ENCODE measurements around the gene TSHZ2. TPM values are rescaled to one million over a fixed set of nuclear protein-coding genes. Genes with fewer than 3 reads are reported as not detected.
"Not testable (repeated sequence)": the region's sequence is repeated elsewhere in the genome, so short reads cannot be mapped to it uniquely, and the experiment has no call there.

The TSHZ2 gene
- total and polyA plus RNA-seq, 2 of the 4 experiments (the other 2 are of a cell fraction), result under 0.01 to 0.02 TPM

DNA sequence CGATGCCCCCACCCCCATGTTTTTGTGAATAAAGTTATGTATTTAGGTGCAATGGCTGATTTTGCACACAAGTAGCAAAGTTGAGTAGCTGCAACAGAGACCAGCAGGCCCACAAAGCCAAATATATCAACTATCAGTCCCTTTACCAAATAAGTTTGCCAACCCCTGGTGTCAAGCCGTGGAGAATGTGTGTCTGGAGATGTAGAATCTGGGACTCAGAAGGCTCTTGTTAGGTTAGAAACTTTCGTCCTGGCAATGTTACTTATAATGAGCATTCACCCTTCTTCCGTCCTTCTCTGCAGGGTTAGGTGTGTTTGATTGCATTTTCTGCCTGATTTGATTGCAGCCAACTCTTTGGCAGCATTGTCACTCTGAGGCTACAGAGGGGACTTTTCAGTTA is 563.7 kb downstream of the TSHZ2 start:
- Histone ChIP-seq H3K9me3 (ENCODE audit: control insufficient read depth, insufficient read depth, low read length) (no peaks in the 10 kb centered on the region), H3K56ac (ENCODE audit: extremely low read depth, insufficient read depth, low read length) (no peak overlapping the region), H3K27me3 (ENCODE audit: control insufficient read depth, insufficient read depth, low read length) (peaks cover 2% of the 10 kb centered on the region), H2BK15ac (ENCODE audit: low read depth, low read length) (no peak overlapping the region), H2AFZ (replicated peaks; ENCODE audit: low read length, poor library complexity) (no peak overlapping the region), H3K14ac (replicated peaks; ENCODE audit: low read depth, low read length) (no peak overlapping the region), H2BK20ac (ENCODE audit: low read depth, low read length) (no peak overlapping the region), H2BK5ac (ENCODE audit: low read depth, low read length, poor library complexity, severe bottlenecking) (no peak overlapping the region), H3K27ac (ENCODE audit: insufficient read depth, low read length) (no peak overlapping the region), H3K23ac (ENCODE audit: low read depth, low read length) (no peak overlapping the region), H4K8ac (ENCODE audit: low read depth in 2 of 2, low read length in 2 of 2) (no peak overlapping the region), H2BK120ac (ENCODE audit: low read depth, low read length) (no peak overlapping the region), H2AK9ac (replicated peaks; ENCODE audit: low read depth, low read length, poor library complexity) (no peak overlapping the region), H3K4me2 (ENCODE audit: low read depth, low read length) (no peak overlapping the region), H2AK5ac (ENCODE audit: low read depth, low read length) (no peak overlapping the region), H3K36me3 (ENCODE audit: control insufficient read depth, insufficient read depth, low read length) (no peaks in the 10 kb centered on the region), H3K9ac (ENCODE audit: low read depth, low read length) (no peak overlapping the region), H4K20me1 (ENCODE audit: insufficient read depth, low read length) (no peaks in the 10 kb centered on the region), H3K79me1 (ENCODE audit: low read depth in 1 of 2, low read length in 2 of 2) (no peaks in the 10 kb centered on the region), H4K5ac (ENCODE audit: low read depth, low read length) (no peak overlapping the region), H3K4me3 (ENCODE audit: insufficient read depth, low read depth, low read length) (no peak overlapping the region), H3K4me1 (ENCODE audit: control insufficient read depth, insufficient read depth, low read length) (no peaks in the 10 kb centered on the region), H3K4ac (ENCODE audit: low read depth, low read length) (no peak overlapping the region), H4K91ac (ENCODE audit: insufficient read depth, low read depth, low read length) (no peak overlapping the region), H3K9me1 (ENCODE audit: insufficient read depth, low read length) (no peaks in the 10 kb centered on the region), H3K18ac (ENCODE audit: low read depth, low read length) (no peak overlapping the region)
- DNase-seq (no peak), ATAC-seq (ENCODE audit: low read depth) (no peak)
- intact Hi-C loops (cut with micrococcal nuclease), result no loop called here
- ChIA-PET POLR2A (ENCODE audit: unreplicated experiment) (no interaction called here), CTCF (no interaction called here)
- BruUV-seq (replicated peaks), result no TSS peak
- in situ Hi-C loops (cut with MboI; ENCODE audit: low sequenced_read_pairs), result no loop called here
- dilution Hi-C loops (cut with HindIII; ENCODE audit: low sequenced_read_pairs, unreplicated experiment), result no loop called here
- WGBS, 2 experiments (ENCODE audit: extremely low coverage in 2 of 2, insufficient read length in 1 of 2), result no CpG with 5 or more reads among the region's 4 CpGs
- TF ChIP-seq, protein P1, sequence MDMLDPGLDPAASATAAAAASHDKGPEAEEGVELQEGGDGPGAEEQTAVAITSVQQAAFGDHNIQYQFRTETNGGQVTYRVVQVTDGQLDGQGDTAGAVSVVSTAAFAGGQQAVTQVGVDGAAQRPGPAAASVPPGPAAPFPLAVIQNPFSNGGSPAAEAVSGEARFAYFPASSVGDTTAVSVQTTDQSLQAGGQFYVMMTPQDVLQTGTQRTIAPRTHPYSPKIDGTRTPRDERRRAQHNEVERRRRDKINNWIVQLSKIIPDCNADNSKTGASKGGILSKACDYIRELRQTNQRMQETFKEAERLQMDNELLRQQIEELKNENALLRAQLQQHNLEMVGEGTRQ (IDR thresholded peaks at IDR 0.05; ENCODE audit: low read depth, low read length), result no peak
- no peak for TF ChIP-seq MAFK (IDR thresholded peaks at IDR 0.05; ENCODE audit: low read depth, low read length)
- TF ChIP-seq RCOR1 (IDR thresholded peaks at IDR 0.05; ENCODE audit: insufficient replicate concordance, low read length), result no peak
- no peak for TF ChIP-seq FOS (IDR thresholded peaks at IDR 0.05; ENCODE audit: low read depth, low read length)
- no peak for TF ChIP-seq BHLHE40 (IDR thresholded peaks at IDR 0.05; ENCODE audit: low read depth, low read length)
- no peak for TF ChIP-seq POLR2A (IDR thresholded peaks at IDR 0.05; ENCODE audit: low read depth, low read length)
- no peak for TF ChIP-seq CHD1 (IDR thresholded peaks at IDR 0.05; ENCODE audit: low read depth, low read length)
- no peak for TF ChIP-seq SMC3 (IDR thresholded peaks at IDR 0.05; ENCODE audit: low read depth, low read length)
- TF ChIP-seq, protein P2, sequence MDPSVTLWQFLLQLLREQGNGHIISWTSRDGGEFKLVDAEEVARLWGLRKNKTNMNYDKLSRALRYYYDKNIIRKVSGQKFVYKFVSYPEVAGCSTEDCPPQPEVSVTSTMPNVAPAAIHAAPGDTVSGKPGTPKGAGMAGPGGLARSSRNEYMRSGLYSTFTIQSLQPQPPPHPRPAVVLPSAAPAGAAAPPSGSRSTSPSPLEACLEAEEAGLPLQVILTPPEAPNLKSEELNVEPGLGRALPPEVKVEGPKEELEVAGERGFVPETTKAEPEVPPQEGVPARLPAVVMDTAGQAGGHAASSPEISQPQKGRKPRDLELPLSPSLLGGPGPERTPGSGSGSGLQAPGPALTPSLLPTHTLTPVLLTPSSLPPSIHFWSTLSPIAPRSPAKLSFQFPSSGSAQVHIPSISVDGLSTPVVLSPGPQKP (IDR thresholded peaks at IDR 0.05; ENCODE audit: borderline replicate concordance, low read depth, low read length), result no peak

DNA sequence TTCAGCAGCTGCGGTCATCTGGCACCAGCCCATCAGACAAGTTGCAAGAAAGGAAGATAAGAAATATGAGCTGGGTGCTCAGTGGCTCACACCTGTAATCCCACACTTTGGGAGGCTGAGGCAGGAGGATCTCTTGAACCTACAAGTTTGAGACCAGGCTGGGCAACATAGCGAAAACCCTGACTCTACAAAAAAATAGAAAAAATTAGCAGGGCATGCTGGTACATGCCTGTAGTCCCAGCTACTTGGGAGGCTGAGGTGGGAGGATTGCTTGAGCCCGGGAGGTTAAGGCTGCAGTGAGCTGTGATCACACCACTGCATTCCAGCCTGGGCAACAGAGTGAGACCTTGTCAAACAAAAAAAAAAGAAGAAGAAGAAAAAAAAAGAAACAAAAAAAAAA is 564.2 kb downstream of the TSHZ2 start:
- H3K79me1 ChIP-seq (ENCODE audit: low read depth in 1 of 2, low read length in 2 of 2); H2AK5ac ChIP-seq (ENCODE audit: low read depth, low read length); H4K5ac ChIP-seq (ENCODE audit: low read depth, low read length); H2AK9ac ChIP-seq (replicated peaks; ENCODE audit: low read depth, low read length, poor library complexity); H2AFZ ChIP-seq (replicated peaks; ENCODE audit: low read length, poor library complexity); intact Hi-C loops (cut with micrococcal nuclease); CTCF ChIA-PET; H3K27ac ChIP-seq (ENCODE audit: insufficient read depth, low read length); H4K91ac ChIP-seq (ENCODE audit: insufficient read depth, low read depth, low read length); H2BK5ac ChIP-seq (ENCODE audit: low read depth, low read length, poor library complexity, severe bottlenecking); dilution Hi-C loops (cut with HindIII; ENCODE audit: low sequenced_read_pairs, unreplicated experiment); H3K9me3 ChIP-seq (ENCODE audit: control insufficient read depth, insufficient read depth, low read length); in situ Hi-C loops (cut with MboI; ENCODE audit: low sequenced_read_pairs); H2BK20ac ChIP-seq (ENCODE audit: low read depth, low read length); H4K8ac ChIP-seq (ENCODE audit: low read depth in 2 of 2, low read length in 2 of 2); H3K36me3 ChIP-seq (ENCODE audit: control insufficient read depth, insufficient read depth, low read length); H3K4ac ChIP-seq (ENCODE audit: low read depth, low read length); H4K20me1 ChIP-seq (ENCODE audit: insufficient read depth, low read length); H3K18ac ChIP-seq (ENCODE audit: low read depth, low read length); H3K23ac ChIP-seq (ENCODE audit: low read depth, low read length); DNase-seq; H3K27me3 ChIP-seq (ENCODE audit: control insufficient read depth, insufficient read depth, low read length); H3K9me1 ChIP-seq (ENCODE audit: insufficient read depth, low read length); H3K4me3 ChIP-seq (ENCODE audit: insufficient read depth, low read depth, low read length); H3K9ac ChIP-seq (ENCODE audit: low read depth, low read length); ATAC-seq (ENCODE audit: low read depth); H2BK120ac ChIP-seq (ENCODE audit: low read depth, low read length); H3K4me2 ChIP-seq (ENCODE audit: low read depth, low read length); H3K14ac ChIP-seq (replicated peaks; ENCODE audit: low read depth, low read length); H3K56ac ChIP-seq (ENCODE audit: extremely low read depth, insufficient read depth, low read length); POLR2A ChIA-PET (ENCODE audit: unreplicated experiment); BruUV-seq (replicated peaks); H2BK15ac ChIP-seq (ENCODE audit: low read depth, low read length); H3K4me1 ChIP-seq (ENCODE audit: control insufficient read depth, insufficient read depth, low read length): not testable (repeated sequence)
- no CpG with 5 or more reads among the region's 3 CpGs for WGBS, 2 experiments (ENCODE audit: extremely low coverage in 2 of 2, insufficient read length in 1 of 2)

Data from IMR-90 (cell line).